ENCODE measurements around the gene RPL39L.

- TF ChIP-seq POLR2AphosphoS5 (IDR thresholded peaks at IDR 0.05; ENCODE audit: low read depth, low read length) = no peak
- TF ChIP-seq, protein P1, sequence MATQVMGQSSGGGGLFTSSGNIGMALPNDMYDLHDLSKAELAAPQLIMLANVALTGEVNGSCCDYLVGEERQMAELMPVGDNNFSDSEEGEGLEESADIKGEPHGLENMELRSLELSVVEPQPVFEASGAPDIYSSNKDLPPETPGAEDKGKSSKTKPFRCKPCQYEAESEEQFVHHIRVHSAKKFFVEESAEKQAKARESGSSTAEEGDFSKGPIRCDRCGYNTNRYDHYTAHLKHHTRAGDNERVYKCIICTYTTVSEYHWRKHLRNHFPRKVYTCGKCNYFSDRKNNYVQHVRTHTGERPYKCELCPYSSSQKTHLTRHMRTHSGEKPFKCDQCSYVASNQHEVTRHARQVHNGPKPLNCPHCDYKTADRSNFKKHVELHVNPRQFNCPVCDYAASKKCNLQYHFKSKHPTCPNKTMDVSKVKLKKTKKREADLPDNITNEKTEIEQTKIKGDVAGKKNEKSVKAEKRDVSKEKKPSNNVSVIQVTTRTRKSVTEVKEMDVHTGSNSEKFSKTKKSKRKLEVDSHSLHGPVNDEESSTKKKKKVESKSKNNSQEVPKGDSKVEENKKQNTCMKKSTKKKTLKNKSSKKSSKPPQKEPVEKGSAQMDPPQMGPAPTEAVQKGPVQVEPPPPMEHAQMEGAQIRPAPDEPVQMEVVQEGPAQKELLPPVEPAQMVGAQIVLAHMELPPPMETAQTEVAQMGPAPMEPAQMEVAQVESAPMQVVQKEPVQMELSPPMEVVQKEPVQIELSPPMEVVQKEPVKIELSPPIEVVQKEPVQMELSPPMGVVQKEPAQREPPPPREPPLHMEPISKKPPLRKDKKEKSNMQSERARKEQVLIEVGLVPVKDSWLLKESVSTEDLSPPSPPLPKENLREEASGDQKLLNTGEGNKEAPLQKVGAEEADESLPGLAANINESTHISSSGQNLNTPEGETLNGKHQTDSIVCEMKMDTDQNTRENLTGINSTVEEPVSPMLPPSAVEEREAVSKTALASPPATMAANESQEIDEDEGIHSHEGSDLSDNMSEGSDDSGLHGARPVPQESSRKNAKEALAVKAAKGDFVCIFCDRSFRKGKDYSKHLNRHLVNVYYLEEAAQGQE (IDR thresholded peaks at IDR 0.05; ENCODE audit: insufficient read depth in 1 of 2, low read depth in 2 of 2, low read length in 1 of 2) = no peak
These were observed 37.9 kb downstream of the RPL39L start for GRCh38 chr3:187101184-187102072.

All from Panc1 (cell line).